Adrenal gland (tissue), 5 donors: ENCODE data around the gene HDAC1.

Source experiments
- POLR2A ChIP-seq, 2 donors: fragments of 450-650 bp; IDR thresholded peaks; one replicate each; pipeline ENCODE4 v1.6.1; 2017; ENCODE audit warnings: antibody characterized with exemption in 2 of 2, mild to moderate bottlenecking in 2 of 2, moderate library complexity in 1 of 2
- TF ChIP-seq, protein P1 (sequence below), 6 experiments: fragments of 450-650 bp in 4 of 6; fragments of 200-600 bp in 2 of 6; sonication (generic) in 1 of 6; IDR thresholded peaks; 1 replicate in 5 of 6; 2 replicates in 1 of 6; pipeline versions ENCODE4 v1.5.1 to v1.8.0; 2016 to 2021; ENCODE audit warnings: antibody characterized with exemption in 6 of 6, mild to moderate bottlenecking in 2 of 6, moderate library complexity in 1 of 6
- donor health status: DM: no; HTN: no; CAD: no.

DNA sequence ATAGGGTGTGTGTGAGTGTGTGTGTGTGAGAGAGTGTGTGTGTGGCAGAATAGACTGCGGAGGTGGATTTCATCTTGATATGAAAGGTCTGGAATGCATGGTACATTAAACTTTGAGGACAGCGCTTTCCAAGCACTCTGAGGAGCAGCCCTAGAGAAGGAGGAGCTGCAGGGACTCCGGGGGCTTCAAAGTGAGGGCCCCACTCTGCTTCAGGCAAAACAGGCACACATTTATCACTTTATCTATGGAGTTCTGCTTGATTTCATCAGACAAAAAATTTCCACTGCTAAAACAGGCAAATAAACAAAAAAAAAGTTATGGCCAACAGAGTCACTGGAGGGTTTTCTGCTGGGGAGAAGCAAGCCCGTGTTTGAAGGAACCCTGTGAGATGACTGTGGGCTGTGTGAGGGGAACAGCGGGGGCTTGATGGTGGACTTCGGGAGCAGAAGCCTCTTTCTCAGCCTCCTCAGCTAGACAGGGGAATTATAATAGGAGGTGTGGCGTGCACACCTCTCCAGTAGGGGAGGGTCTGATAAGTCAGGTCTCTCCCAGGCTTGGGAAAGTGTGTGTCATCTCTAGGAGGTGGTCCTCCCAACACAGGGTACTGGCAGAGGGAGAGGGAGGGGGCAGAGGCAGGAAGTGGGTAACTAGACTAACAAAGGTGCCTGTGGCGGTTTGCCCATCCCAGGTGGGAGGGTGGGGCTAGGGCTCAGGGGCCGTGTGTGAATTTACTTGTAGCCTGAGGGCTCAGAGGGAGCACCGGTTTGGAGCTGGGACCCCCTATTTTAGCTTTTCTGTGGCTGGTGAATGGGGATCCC, 18.3 kb upstream of the HDAC1 start:
- TF ChIP-seq POLR2A (IDR thresholded peaks at IDR 0.05) = no peak
- TF ChIP-seq, protein P1, sequence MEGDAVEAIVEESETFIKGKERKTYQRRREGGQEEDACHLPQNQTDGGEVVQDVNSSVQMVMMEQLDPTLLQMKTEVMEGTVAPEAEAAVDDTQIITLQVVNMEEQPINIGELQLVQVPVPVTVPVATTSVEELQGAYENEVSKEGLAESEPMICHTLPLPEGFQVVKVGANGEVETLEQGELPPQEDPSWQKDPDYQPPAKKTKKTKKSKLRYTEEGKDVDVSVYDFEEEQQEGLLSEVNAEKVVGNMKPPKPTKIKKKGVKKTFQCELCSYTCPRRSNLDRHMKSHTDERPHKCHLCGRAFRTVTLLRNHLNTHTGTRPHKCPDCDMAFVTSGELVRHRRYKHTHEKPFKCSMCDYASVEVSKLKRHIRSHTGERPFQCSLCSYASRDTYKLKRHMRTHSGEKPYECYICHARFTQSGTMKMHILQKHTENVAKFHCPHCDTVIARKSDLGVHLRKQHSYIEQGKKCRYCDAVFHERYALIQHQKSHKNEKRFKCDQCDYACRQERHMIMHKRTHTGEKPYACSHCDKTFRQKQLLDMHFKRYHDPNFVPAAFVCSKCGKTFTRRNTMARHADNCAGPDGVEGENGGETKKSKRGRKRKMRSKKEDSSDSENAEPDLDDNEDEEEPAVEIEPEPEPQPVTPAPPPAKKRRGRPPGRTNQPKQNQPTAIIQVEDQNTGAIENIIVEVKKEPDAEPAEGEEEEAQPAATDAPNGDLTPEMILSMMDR (IDR thresholded peaks at IDR 0.05) = no peak
